NCI-H1436 treated with DMSO at 0.1 percent for 48 hours (cell line): ENCODE measurements around the gene ATP8A2.

Experiments
- DNase-seq: peaks from one replicate; lab custom pipeline; 2025; lab: John Stamatoyannopoulos, UW

The ATP8A2 gene

DNA sequence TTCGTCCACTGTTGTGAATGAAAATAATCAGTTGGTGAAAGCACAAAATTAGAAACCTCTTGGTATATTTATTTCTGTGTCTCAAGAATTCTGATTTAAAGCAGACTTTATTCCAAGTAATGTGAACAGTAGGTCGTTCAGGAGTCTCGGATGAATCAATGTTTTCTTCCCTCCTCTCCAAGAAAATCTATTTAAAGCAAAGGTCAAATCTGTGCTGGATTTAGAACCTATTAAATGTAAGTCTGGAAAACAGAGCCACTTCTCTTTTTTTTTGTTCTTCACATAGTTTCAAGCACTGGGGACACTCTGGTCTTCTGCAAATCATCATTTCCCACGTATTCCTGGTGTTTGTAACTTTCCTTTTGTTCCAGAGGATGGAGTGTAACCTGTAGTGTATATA is 312.7 kb downstream of the ATP8A2 start:
- no peak for DNase-seq

- peak; percentile 66 for DNase-seq
Measured at GRCh38 chr13:25686831-25687470, 315.2 kb downstream of the ATP8A2 start.

GRCh38 chr13:25687471-25688225 is 315.9 kb downstream of the ATP8A2 start:
- DNase-seq, result no peak

DNA sequence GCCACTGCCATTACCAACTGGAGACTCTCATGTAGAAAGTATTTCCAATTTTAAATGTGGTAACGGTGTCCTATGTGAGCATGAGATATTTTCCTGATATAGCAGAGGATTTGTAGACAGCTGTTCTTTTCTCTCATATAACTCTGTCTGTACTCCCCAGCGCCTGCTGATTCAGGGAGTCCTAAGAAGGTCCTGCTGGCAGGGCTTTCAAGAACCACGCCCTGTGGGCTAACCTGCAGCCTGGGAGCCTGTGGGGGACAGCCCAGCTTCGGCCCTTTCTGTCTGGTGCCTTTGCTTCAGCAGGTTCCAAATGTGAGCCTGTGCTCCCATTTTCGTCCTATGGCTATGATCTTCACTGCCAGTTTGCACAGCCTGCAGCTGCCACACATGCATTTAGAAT is 316.8 kb downstream of the ATP8A2 start:
- no peak for DNase-seq

DNA sequence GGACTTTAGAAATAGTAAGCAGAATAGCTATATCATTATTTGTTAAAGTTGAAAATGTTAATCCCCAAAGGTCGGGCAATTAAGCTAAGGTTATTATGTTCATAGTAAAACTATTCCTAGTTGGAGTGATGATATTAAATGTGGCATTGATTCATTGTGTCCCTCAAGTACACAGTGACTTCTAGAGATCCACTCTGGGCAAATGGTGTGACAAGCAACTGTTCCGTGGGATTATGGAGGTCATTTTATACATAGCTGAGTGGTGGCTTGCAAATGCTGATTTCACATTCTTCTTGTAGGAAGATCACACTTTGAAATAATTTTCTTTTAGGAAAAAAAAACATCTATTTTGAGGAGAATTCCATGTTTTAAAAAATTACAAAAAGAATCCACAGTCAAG is 317.8 kb downstream of the ATP8A2 start:
- no peak for DNase-seq

GRCh38 chr13:25690582-25690981 is 318.8 kb downstream of the ATP8A2 start:
- no peak for DNase-seq

- DNase-seq, result peak; percentile 49
Measured at GRCh38 chr13:25691654-25692053, 319.9 kb downstream of the ATP8A2 start.

- DNase-seq, result no peak
Measured at GRCh38 chr13:25692099-25692498, 320.3 kb downstream of the ATP8A2 start.

DNA sequence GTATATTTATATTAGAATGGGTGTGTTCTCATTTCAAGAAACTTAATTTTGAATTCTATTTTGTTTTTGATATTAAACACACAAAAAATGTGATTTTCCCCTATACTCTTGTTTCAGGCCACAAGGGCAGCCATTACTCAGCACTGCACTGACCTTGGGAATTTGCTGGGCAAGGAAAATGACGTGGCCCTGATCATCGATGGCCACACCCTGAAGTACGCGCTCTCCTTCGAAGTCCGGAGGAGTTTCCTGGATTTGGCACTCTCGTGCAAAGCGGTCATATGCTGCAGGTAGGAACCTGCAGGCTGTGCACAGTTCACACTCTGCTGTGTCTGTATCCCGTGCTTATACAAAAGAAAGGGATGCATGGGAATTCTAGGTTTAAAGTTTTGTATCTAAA is 327.3 kb downstream of the ATP8A2 start:
- no peak for DNase-seq

GRCh38 chr13:25699600-25699999 is 327.8 kb downstream of the ATP8A2 start:
- DNase-seq, result no peak

GRCh38 chr13:25701304-25701703 is 329.5 kb downstream of the ATP8A2 start:
- no peak for DNase-seq

- DNase-seq, result no peak
Measured at GRCh38 chr13:25702386-25702785, 330.6 kb downstream of the ATP8A2 start.

DNA sequence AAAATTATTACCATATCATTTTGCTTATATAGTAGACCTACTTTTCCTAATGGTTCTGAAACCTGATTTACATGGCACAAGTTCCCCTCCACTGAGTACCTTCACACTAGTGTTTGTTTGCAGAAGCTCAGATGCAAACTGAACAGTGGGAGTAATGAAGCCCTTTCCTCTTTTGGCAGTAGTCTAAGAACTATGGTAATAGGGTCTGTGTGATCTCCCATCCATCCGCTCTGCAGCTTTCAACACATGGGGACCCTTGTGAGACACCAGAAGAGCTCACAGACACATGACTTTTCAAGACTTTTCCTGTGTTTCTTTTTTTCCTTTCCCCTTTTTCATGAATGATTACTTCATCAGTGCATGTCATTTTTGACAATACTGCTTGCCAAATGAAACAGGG is 336.0 kb downstream of the ATP8A2 start:
- DNase-seq, result no peak

GRCh38 chr13:25708268-25708667 is 336.5 kb downstream of the ATP8A2 start:
- no peak for DNase-seq

DNA sequence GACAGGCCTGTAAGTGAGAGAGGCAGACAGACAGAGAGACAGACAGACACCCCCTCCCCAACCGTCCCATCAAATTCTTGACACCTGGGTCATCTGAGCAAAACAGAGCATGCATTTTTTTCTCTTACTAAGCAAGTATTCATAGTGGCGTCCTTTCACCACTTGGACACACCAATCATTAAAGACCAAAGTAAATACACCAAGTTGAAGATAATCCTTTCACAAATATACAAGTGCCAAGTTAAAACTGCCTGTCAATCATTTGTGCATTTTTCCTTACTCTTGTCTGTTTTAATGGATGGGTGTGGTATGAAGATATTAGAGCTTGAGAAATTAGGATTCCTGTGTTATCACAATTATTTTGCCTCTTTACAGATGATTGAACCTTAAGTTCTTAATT is 337.3 kb downstream of the ATP8A2 start:
- DNase-seq, result no peak

DNA sequence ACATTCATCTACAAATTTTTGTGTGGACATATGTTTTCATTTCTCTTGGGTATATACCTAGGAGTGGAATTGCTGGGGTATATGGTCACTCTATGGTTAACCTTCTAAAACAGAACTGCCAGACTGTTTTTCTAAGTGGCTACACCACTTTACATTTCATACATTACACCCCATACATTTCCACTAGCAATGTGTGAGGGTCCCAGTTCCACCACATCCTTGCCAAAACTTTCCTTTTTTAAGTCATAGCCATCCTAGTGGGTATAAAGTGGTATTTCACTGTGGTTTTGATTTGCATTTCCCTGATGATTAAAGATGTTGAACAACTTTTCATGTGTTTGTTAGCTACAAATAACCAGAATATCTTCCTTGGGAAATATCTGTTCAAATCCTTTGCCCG is 344.0 kb downstream of the ATP8A2 start:
- no peak for DNase-seq

DNA sequence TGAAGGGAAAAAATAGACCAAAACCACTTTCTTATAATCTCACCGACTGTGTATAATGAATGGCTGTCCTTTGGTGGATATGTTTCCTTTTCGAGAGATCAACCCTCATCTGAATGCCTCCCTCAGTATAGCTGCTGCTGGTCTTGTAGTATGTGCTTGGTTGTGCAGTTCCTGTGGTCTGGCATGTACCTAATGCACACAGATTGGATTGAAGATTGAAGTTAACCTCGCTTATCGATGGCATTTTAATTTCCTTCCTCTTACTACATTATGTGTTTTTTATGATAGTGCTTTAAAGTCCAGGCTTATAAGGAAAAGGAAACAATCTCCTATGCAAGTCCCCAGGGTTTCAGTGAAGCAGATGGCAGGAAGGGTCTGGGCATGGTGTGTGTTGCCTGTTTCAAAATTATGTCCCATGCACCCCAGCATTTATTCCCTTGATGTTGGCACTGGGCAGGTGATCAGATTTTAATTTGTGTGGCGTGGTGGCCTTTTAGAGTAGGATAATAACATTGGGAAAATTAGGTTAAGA is 346.0 kb downstream of the ATP8A2 start:
- no peak for DNase-seq

- DNase-seq, result no peak
Measured at GRCh38 chr13:25719666-25720065, 347.9 kb downstream of the ATP8A2 start.

GRCh38 chr13:25722893-25723292 is 351.1 kb downstream of the ATP8A2 start:
- no peak for DNase-seq

DNA sequence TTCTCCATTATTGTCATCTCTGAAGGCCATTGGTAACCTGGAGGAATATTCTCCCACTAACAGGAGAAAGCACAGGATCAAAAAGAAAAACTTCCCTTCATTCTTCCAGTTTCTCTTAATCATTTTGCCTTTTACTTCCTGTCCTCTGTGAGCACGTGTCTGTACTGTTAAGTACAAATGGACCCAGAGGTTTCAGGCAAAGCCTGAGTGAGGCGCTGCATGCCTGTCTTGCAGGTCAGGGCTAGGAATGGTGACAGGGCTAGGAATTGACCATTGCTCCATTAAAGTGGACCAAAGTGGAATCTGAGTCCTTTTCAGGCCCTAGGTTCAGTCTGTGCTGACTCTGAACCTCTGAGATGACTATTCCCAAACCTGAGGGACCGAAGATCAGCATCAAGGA is 353.3 kb downstream of the ATP8A2 start:
- DNase-seq, result no peak

DNA sequence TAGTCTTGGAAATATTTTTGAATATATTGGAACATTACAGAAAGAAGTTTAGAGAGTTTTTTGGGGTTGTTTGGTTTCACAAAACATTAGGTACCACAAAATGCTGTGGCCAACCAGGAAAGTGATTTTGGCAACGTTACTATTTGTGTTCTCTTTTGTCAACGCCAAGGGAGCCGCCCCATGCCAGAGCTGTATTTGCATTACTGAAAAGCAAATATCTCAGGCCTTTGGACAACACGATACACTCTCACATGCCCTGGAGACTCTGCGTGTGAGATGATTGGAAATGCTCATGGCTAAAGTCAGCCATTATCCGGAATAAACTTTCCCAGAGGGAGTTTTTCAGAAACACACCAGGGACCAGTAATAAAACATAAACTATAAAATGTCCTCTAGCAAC is 355.5 kb downstream of the ATP8A2 start:
- DNase-seq, result no peak

GRCh38 chr13:25727810-25728209 is 356.0 kb downstream of the ATP8A2 start:
- no peak for DNase-seq

- no peak for DNase-seq
Measured at GRCh38 chr13:25729201-25729600, 357.4 kb downstream of the ATP8A2 start.

DNA sequence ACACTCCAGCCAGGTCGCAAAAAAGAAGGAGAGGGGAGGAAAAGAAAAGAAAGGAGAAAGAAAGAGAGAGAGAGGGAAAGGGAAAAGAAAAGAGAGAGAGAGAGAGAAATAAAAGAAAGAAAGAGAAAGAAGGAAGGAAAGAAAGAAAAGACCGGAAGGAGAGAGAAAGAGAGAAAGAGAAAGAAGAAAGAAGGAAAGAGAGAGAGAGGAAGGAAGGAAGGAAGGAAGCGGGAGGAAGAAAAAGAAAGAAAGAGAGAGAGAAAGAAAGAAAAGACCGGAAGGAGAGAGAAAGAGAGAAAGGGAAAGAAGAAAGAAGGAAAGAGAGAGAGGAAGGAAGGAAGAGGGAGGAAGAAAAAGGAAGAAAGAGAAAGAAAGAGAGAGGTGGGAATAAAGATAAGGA is 359.3 kb downstream of the ATP8A2 start:
- no peak for DNase-seq
